NB4 (cell line): ENCODE data around the gene SOHLH1.

ENCODE experiments used
- DNase-seq: peaks from one replicate; pipeline ENCODE4 v3.0.0; 2010; ENCODE audit warnings: low read depth
- H3K4me3 ChIP-seq: one replicate; pipeline ENCODE4 v1.5.1; 2011; ENCODE audit warnings: mild to moderate bottlenecking, low read depth, low read length, moderate library complexity
- CTCF ChIP-seq: IDR thresholded peaks from one replicate; pipeline ENCODE4 v1.5.1; 2012; ENCODE audit warnings: low read depth, low read length
- MAX ChIP-seq: IDR thresholded peaks from 2 replicates; pipeline ENCODE4 v1.6.1; 2011; ENCODE audit warnings: low read depth, low read length
- MYC ChIP-seq: IDR thresholded peaks from 2 replicates; pipeline ENCODE4 v1.6.1; 2011; ENCODE audit warnings: low read depth, low read length
- POLR2A ChIP-seq: IDR thresholded peaks from 2 replicates; pipeline ENCODE4 v1.6.1; 2011; ENCODE audit warnings: mild to moderate bottlenecking; ENCODE audit not compliant: insufficient read length; ENCODE audit errors: extremely low read depth

Gene SOHLH1

GRCh38 chr9:135717410-135717809 is 18.1 kb upstream of the SOHLH1 start:
- no peak overlapping the region for H3K4me3 ChIP-seq
- DNase-seq = no peak
- TF ChIP-seq POLR2A (no peak), MYC (no peak), MAX (no peak), CTCF (no peak)

- no peak for DNase-seq
Observed at GRCh38 chr9:135716045-135716444, 16.8 kb upstream of the SOHLH1 start.

GRCh38 chr9:135715056-135715595 is 15.8 kb upstream of the SOHLH1 start:
- no peak for TF ChIP-seq CTCF
- no peak for TF ChIP-seq POLR2A
- TF ChIP-seq MAX = no peak
- no peak for TF ChIP-seq MYC
- H3K4me3 ChIP-seq = no peak overlapping the region
- no peak for DNase-seq

More at GRCh38 chr9:135716045-135716444, 16.8 kb upstream of the SOHLH1 start:
- TF ChIP-seq CTCF = no peak
- no peak for TF ChIP-seq POLR2A
- no peak for TF ChIP-seq MAX
- TF ChIP-seq MYC = no peak
- H3K4me3 ChIP-seq = no peak overlapping the region

- H3K4me3 ChIP-seq = no peak overlapping the region
- TF ChIP-seq MYC (no peak), POLR2A (no peak), CTCF (no peak), MAX (no peak)
- no peak for DNase-seq
Observed at GRCh38 chr9:135714242-135715055, 15.2 kb upstream of the SOHLH1 start.

- H3K4me3 ChIP-seq = no peak overlapping the region
- DNase-seq = no peak
- TF ChIP-seq CTCF (no peak), MAX (no peak), POLR2A (no peak), MYC (no peak)
Observed at GRCh38 chr9:135712613-135713295, 13.5 kb upstream of the SOHLH1 start.
